ENCODE data around the gene CELF5. TPM values are rescaled to one million over a fixed set of nuclear protein-coding genes. Genes with fewer than 3 reads are reported as not detected.
"Not testable (repeated sequence)": the region's sequence is repeated elsewhere in the genome, so short reads cannot be mapped to it uniquely, and the experiment has no call there.

CELF5 gene
- total and polyA plus RNA-seq, 9 donors, result 0.09 to 1.6 (median 0.69) TPM

- Histone ChIP-seq H3K4me3 (ENCODE audit: low read length) (no peak overlapping the region), H3K4me1 (ENCODE audit: control insufficient read depth, insufficient read depth, low read length) (no peaks in the 10 kb centered on the region), H3K36me3 (ENCODE audit: control insufficient read depth, insufficient read depth, low read length) (peaks cover 61% of the 10 kb centered on the region), H3K27me3 (ENCODE audit: control insufficient read depth, insufficient read depth, low read length) (no peaks in the 10 kb centered on the region), H3K9me3 (replicated peaks; ENCODE audit: control insufficient read depth, low read depth, low read length) (no peaks in the 10 kb centered on the region), H3K27ac (ENCODE audit: low read length) (no peak overlapping the region)
- 97% methylated on average over 32 of the region's 39 CpGs for WGBS (ENCODE audit: insufficient coverage)
- DNase-seq, result no peak
Measured at GRCh38 chr19:3201072-3201700, 23.3 kb upstream of the CELF5 start.

GRCh38 chr19:3201911-3202310 is 22.6 kb upstream of the CELF5 start:
- Histone ChIP-seq H3K36me3 (ENCODE audit: control insufficient read depth, insufficient read depth, low read length) (peaks cover 61% of the 10 kb centered on the region), H3K4me1 (ENCODE audit: control insufficient read depth, insufficient read depth, low read length) (no peaks in the 10 kb centered on the region), H3K4me3 (ENCODE audit: low read length) (no peak overlapping the region), H3K9me3 (replicated peaks; ENCODE audit: control insufficient read depth, low read depth, low read length) (no peaks in the 10 kb centered on the region), H3K27me3 (ENCODE audit: control insufficient read depth, insufficient read depth, low read length) (no peaks in the 10 kb centered on the region), H3K27ac (ENCODE audit: low read length) (no peak overlapping the region)
- WGBS (ENCODE audit: insufficient coverage), result 88% methylated on average over 11 of the region's 14 CpGs
- no peak for DNase-seq

GRCh38 chr19:3202346-3202745 is 22.1 kb upstream of the CELF5 start:
- Histone ChIP-seq H3K27ac (ENCODE audit: low read length) (no peak overlapping the region), H3K4me3 (ENCODE audit: low read length) (no peak overlapping the region), H3K36me3 (ENCODE audit: control insufficient read depth, insufficient read depth, low read length) (peaks cover 64% of the 10 kb centered on the region), H3K27me3 (ENCODE audit: control insufficient read depth, insufficient read depth, low read length) (no peaks in the 10 kb centered on the region), H3K4me1 (ENCODE audit: control insufficient read depth, insufficient read depth, low read length) (no peaks in the 10 kb centered on the region), H3K9me3 (replicated peaks; ENCODE audit: control insufficient read depth, low read depth, low read length) (no peaks in the 10 kb centered on the region)
- WGBS (ENCODE audit: insufficient coverage), result 81% methylated on average over 12 of the region's 12 CpGs
- DNase-seq, result no peak

- H3K9me3 ChIP-seq (replicated peaks; ENCODE audit: control insufficient read depth, low read depth, low read length); H3K27ac ChIP-seq (ENCODE audit: low read length); H3K4me1 ChIP-seq (ENCODE audit: control insufficient read depth, insufficient read depth, low read length); DNase-seq; H3K4me3 ChIP-seq (ENCODE audit: low read length); H3K27me3 ChIP-seq (ENCODE audit: control insufficient read depth, insufficient read depth, low read length): not testable (repeated sequence)
- H3K36me3 ChIP-seq (ENCODE audit: control insufficient read depth, insufficient read depth, low read length), result peaks cover 69% of the 10 kb centered on the region
- 84% methylated on average over 3 of the region's 7 CpGs for WGBS (ENCODE audit: insufficient coverage)
Measured at GRCh38 chr19:3202895-3203294, 21.6 kb upstream of the CELF5 start.

- H3K9me3 ChIP-seq (replicated peaks; ENCODE audit: control insufficient read depth, low read depth, low read length), result no peaks in the 10 kb centered on the region
- no peak overlapping the region for H3K4me3 ChIP-seq (ENCODE audit: low read length)
- H3K4me1 ChIP-seq (ENCODE audit: control insufficient read depth, insufficient read depth, low read length), result no peaks in the 10 kb centered on the region
- DNase-seq, result no peak
- peaks cover 71% of the 10 kb centered on the region for H3K36me3 ChIP-seq (ENCODE audit: control insufficient read depth, insufficient read depth, low read length)
- 94% methylated on average over 39 of the region's 43 CpGs for WGBS (ENCODE audit: insufficient coverage)
- no peaks in the 10 kb centered on the region for H3K27me3 ChIP-seq (ENCODE audit: control insufficient read depth, insufficient read depth, low read length)
- no peak overlapping the region for H3K27ac ChIP-seq (ENCODE audit: low read length)
Measured at GRCh38 chr19:3203805-3204645, 20.4 kb upstream of the CELF5 start.

- no peak for DNase-seq
- Histone ChIP-seq H3K9me3 (replicated peaks; ENCODE audit: control insufficient read depth, low read depth, low read length) (no peaks in the 10 kb centered on the region), H3K4me3 (ENCODE audit: low read length) (no peak overlapping the region), H3K27ac (ENCODE audit: low read length) (no peak overlapping the region), H3K4me1 (ENCODE audit: control insufficient read depth, insufficient read depth, low read length) (no peaks in the 10 kb centered on the region), H3K36me3 (ENCODE audit: control insufficient read depth, insufficient read depth, low read length) (peaks cover 70% of the 10 kb centered on the region), H3K27me3 (ENCODE audit: control insufficient read depth, insufficient read depth, low read length) (no peaks in the 10 kb centered on the region)
- 93% methylated on average over 34 of the region's 35 CpGs for WGBS (ENCODE audit: insufficient coverage)
Measured at GRCh38 chr19:3204646-3205275, 19.7 kb upstream of the CELF5 start.

- H3K9me3 ChIP-seq (replicated peaks; ENCODE audit: control insufficient read depth, low read depth, low read length), result no peaks in the 10 kb centered on the region
- no peak for DNase-seq
- no peak overlapping the region for H3K27ac ChIP-seq (ENCODE audit: low read length)
- WGBS (ENCODE audit: insufficient coverage), result 73% methylated on average over 6 of the region's 28 CpGs
- H3K4me1 ChIP-seq (ENCODE audit: control insufficient read depth, insufficient read depth, low read length), result no peaks in the 10 kb centered on the region
- H3K4me3 ChIP-seq (ENCODE audit: low read length), result no peak overlapping the region
- H3K27me3 ChIP-seq (ENCODE audit: control insufficient read depth, insufficient read depth, low read length), result no peaks in the 10 kb centered on the region
- peaks cover 59% of the 10 kb centered on the region for H3K36me3 ChIP-seq (ENCODE audit: control insufficient read depth, insufficient read depth, low read length)
Measured at GRCh38 chr19:3206216-3206953, 18.1 kb upstream of the CELF5 start.

- Histone ChIP-seq H3K4me1 (ENCODE audit: control insufficient read depth, insufficient read depth, low read length) (no peaks in the 10 kb centered on the region), H3K27ac (ENCODE audit: low read length) (no peak overlapping the region), H3K36me3 (ENCODE audit: control insufficient read depth, insufficient read depth, low read length) (peaks cover 53% of the 10 kb centered on the region), H3K4me3 (ENCODE audit: low read length) (no peak overlapping the region), H3K9me3 (replicated peaks; ENCODE audit: control insufficient read depth, low read depth, low read length) (no peaks in the 10 kb centered on the region), H3K27me3 (ENCODE audit: control insufficient read depth, insufficient read depth, low read length) (no peaks in the 10 kb centered on the region)
- no peak for DNase-seq
- WGBS (ENCODE audit: insufficient coverage), result 84% methylated on average over 39 of the region's 43 CpGs
Measured at GRCh38 chr19:3207461-3208242, 16.8 kb upstream of the CELF5 start.

- H3K27ac ChIP-seq (ENCODE audit: low read length), result no peak overlapping the region
- no peak for DNase-seq
- no peaks in the 10 kb centered on the region for H3K9me3 ChIP-seq (replicated peaks; ENCODE audit: control insufficient read depth, low read depth, low read length)
- H3K4me3 ChIP-seq (ENCODE audit: low read length), result no peak overlapping the region
- no peaks in the 10 kb centered on the region for H3K4me1 ChIP-seq (ENCODE audit: control insufficient read depth, insufficient read depth, low read length)
- H3K36me3 ChIP-seq (ENCODE audit: control insufficient read depth, insufficient read depth, low read length), result peaks cover 49% of the 10 kb centered on the region
- WGBS (ENCODE audit: insufficient coverage), result 84% methylated on average over 28 of the region's 33 CpGs
- H3K27me3 ChIP-seq (ENCODE audit: control insufficient read depth, insufficient read depth, low read length), result no peaks in the 10 kb centered on the region
Measured at GRCh38 chr19:3208317-3209207, 15.9 kb upstream of the CELF5 start.

All from muscle of leg (tissue), 11 donors.